Trophoblast cell (in vitro differentiated cells and primary cell): ENCODE data around the gene CRYBA4.

Source experiments
- DNase-seq, 2 donors: peaks; one replicate each; pipeline ENCODE4 v3.0.0-alpha.2; 2016
- H2AFZ ChIP-seq: 2 replicates; pipeline ENCODE4 v1.6.1; 2013; ENCODE audit warnings: low read length, moderate library complexity, mild to moderate bottlenecking; ENCODE audit not compliant: insufficient read depth, poor library complexity
- H2AK5ac ChIP-seq: 2 replicates; pipeline ENCODE4 v1.6.1; 2013; ENCODE audit warnings: mild to moderate bottlenecking, low read length
- H2BK120ac ChIP-seq: 2 replicates; pipeline ENCODE4 v1.6.1; 2013; ENCODE audit warnings: low read length, mild to moderate bottlenecking, moderate library complexity; ENCODE audit not compliant: insufficient read depth, poor library complexity
- H2BK12ac ChIP-seq: 2 replicates; pipeline ENCODE4 v1.6.1; 2013; ENCODE audit warnings: mild to moderate bottlenecking, low read length, moderate library complexity
- H2BK5ac ChIP-seq: 2 replicates; pipeline ENCODE4 v1.6.1; 2013; ENCODE audit warnings: low read length, low read depth, moderate library complexity, mild to moderate bottlenecking; ENCODE audit not compliant: poor library complexity
- H3K14ac ChIP-seq: 2 replicates; pipeline ENCODE4 v1.6.1; 2013; ENCODE audit warnings: mild to moderate bottlenecking, low read length
- H3K18ac ChIP-seq: 2 replicates; pipeline ENCODE4 v1.6.1; 2013; ENCODE audit warnings: mild to moderate bottlenecking, low read length
- H3K23ac ChIP-seq: 2 replicates; pipeline ENCODE4 v1.6.1; 2013; ENCODE audit warnings: low read length
- H3K27ac ChIP-seq: 2 replicates; pipeline ENCODE4 v1.5.1; 2013; ENCODE audit warnings: low read depth, mild to moderate bottlenecking, inconsistent platforms, low read length, moderate library complexity
- H3K27me3 ChIP-seq: 2 replicates; pipeline ENCODE4 v1.6.1; 2013; ENCODE audit warnings: inconsistent platforms, mild to moderate bottlenecking, low read length, moderate library complexity; ENCODE audit not compliant: insufficient read depth
- H3K36me3 ChIP-seq, 2 experiments: 1 replicate in 1 of 2; 2 replicates in 1 of 2; pipeline ENCODE4 v1.6.1; 2013; ENCODE audit warnings: low read length in 2 of 2, mild to moderate bottlenecking in 2 of 2, moderate library complexity in 1 of 2; ENCODE audit not compliant: insufficient read depth in 2 of 2, control insufficient read depth in 1 of 2
- H3K4ac ChIP-seq: 2 replicates; pipeline ENCODE4 v1.6.1; 2013; ENCODE audit warnings: low read depth, mild to moderate bottlenecking, low read length, moderate library complexity
- H3K4me1 ChIP-seq, 2 experiments: 1 replicate in 1 of 2; 2 replicates in 1 of 2; pipeline ENCODE4 v1.6.1; 2013; ENCODE audit warnings: low read length in 2 of 2, mild to moderate bottlenecking in 2 of 2, moderate library complexity in 1 of 2; ENCODE audit not compliant: insufficient read depth in 2 of 2, control insufficient read depth in 1 of 2
- H3K4me2 ChIP-seq: 2 replicates; pipeline ENCODE4 v1.6.1; 2013; ENCODE audit warnings: inconsistent platforms, mild to moderate bottlenecking, low read length, moderate library complexity
- H3K4me3 ChIP-seq: 2 replicates; pipeline ENCODE4 v1.5.1; 2013; ENCODE audit warnings: mild to moderate bottlenecking, low read depth, low read length, inconsistent platforms
- H3K79me1 ChIP-seq: one replicate; pipeline ENCODE4 v1.6.1; 2013; ENCODE audit warnings: low read length
- H3K79me2 ChIP-seq: 2 replicates; pipeline ENCODE4 v1.6.1; 2013; ENCODE audit warnings: low read length, mild to moderate bottlenecking; ENCODE audit not compliant: control insufficient read depth, insufficient read depth, poor library complexity
- H3K9ac ChIP-seq: 2 replicates; pipeline ENCODE4 v1.6.1; 2013; ENCODE audit warnings: mild to moderate bottlenecking, low read length
- H3K9me3 ChIP-seq: 2 replicates; pipeline ENCODE4 v1.6.1; 2013; ENCODE audit warnings: low read depth, mild to moderate bottlenecking, control low read depth, inconsistent platforms, low read length; ENCODE audit not compliant: insufficient read depth
- H4K12ac ChIP-seq: 2 replicates; pipeline ENCODE4 v1.6.1; 2013; ENCODE audit warnings: low read depth, mild to moderate bottlenecking, low read length, moderate library complexity
- H4K8ac ChIP-seq: 2 replicates; pipeline ENCODE4 v1.6.1; 2013; ENCODE audit warnings: low read depth, mild to moderate bottlenecking, low read length, moderate library complexity
- H4K91ac ChIP-seq: one replicate; pipeline ENCODE4 v1.6.1; 2013; ENCODE audit warnings: low read depth, mild to moderate bottlenecking, low read length, moderate library complexity
- WGBS: extraction: QIAGEN DNeasy Blood & Tissue Kit; methylation state at CpG from one replicate; pipeline ENCODE4 v1.1.7; 2013; ENCODE audit warnings: missing lambda C conversion rate; ENCODE audit not compliant: insufficient read length, insufficient coverage; ENCODE audit errors: extremely low coverage; 5-methylcytosine and 5-hydroxymethylcytosine counted together

Gene CRYBA4

GRCh38 chr22:26650722-26651421, 29.1 kb downstream of the CRYBA4 start:
- Histone ChIP-seq H2AFZ (no peak overlapping the region), H4K12ac (no peak overlapping the region), H3K79me2 (no peaks in the 10 kb centered on the region), H2BK120ac (no peak overlapping the region), H3K36me3 (no peaks in the 10 kb centered on the region), H2BK12ac (no peak overlapping the region), H3K79me1 (no peaks in the 10 kb centered on the region), H3K14ac (no peak overlapping the region), H3K27ac (no peak overlapping the region), H3K4me2 (no peak overlapping the region), H3K23ac (no peak overlapping the region), H3K4ac (no peak overlapping the region), H3K9me3 (no peaks in the 10 kb centered on the region), H3K4me3 (no peak overlapping the region), H4K91ac (no peak overlapping the region), H2BK5ac (no peak overlapping the region), H4K8ac (no peak overlapping the region), H3K18ac (no peak overlapping the region), H3K9ac (no peak overlapping the region), H3K4me1 (peaks cover 0 to 4% of the 10 kb centered on the region in 2 experiments), H3K27me3 (peaks cover 6% of the 10 kb centered on the region), H2AK5ac (no peak overlapping the region)
- WGBS: no CpG with 5 or more reads among the region's 6 CpGs
- DNase-seq: no peak

- no peak overlapping the region for H4K12ac ChIP-seq
- H2BK5ac ChIP-seq: no peak overlapping the region
- no peak overlapping the region for H3K23ac ChIP-seq
- H3K4me2 ChIP-seq: no peak overlapping the region
- H4K91ac ChIP-seq: no peak overlapping the region
- no peak overlapping the region for H3K4ac ChIP-seq
- H3K79me1 ChIP-seq: no peaks in the 10 kb centered on the region
- H3K4me3 ChIP-seq: no peak overlapping the region
- no peak overlapping the region for H4K8ac ChIP-seq
- H3K14ac ChIP-seq: no peak overlapping the region
- no peak overlapping the region for H3K27ac ChIP-seq
- WGBS: no CpG with 5 or more reads among the region's 10 CpGs
- DNase-seq: no peak
- H3K9ac ChIP-seq: no peak overlapping the region
- no peak overlapping the region for H2BK12ac ChIP-seq
- no peak overlapping the region for H3K18ac ChIP-seq
- H3K27me3 ChIP-seq: peaks cover 13% of the 10 kb centered on the region
- H2BK120ac ChIP-seq: no peak overlapping the region
- no peak overlapping the region for H2AFZ ChIP-seq
- H3K4me1 ChIP-seq: no peaks in the 10 kb centered on the region
- H2AK5ac ChIP-seq: no peak overlapping the region
- no peaks in the 10 kb centered on the region for H3K9me3 ChIP-seq
- no peaks in the 10 kb centered on the region for H3K79me2 ChIP-seq
- no peaks in the 10 kb centered on the region for H3K36me3 ChIP-seq
Observed at GRCh38 chr22:26651815-26652214, 30.1 kb downstream of the CRYBA4 start.

- H2BK12ac ChIP-seq: no peak within 1 kb of the TSS
- H3K4me2 ChIP-seq: peak within 1 kb of the TSS; percentile 49
- H2AFZ ChIP-seq: peak within 1 kb of the TSS; percentile 58
- H4K12ac ChIP-seq: no peak within 1 kb of the TSS
- H2AK5ac ChIP-seq: no peak within 1 kb of the TSS
- H3K23ac ChIP-seq: no peak within 1 kb of the TSS
- H3K79me1 ChIP-seq: no peaks in the 10 kb centered on the region
- H3K9ac ChIP-seq: no peak within 1 kb of the TSS
- H3K4me1 ChIP-seq: peaks cover 5 to 6% of the 10 kb centered on the region in 2 experiments
- H3K36me3 ChIP-seq: no peaks in the 10 kb centered on the region
- H2BK5ac ChIP-seq: no peak within 1 kb of the TSS
- H3K4me3 ChIP-seq: no peak within 1 kb of the TSS
- no peak within 1 kb of the TSS for H3K4ac ChIP-seq
- H3K27ac ChIP-seq: no peak within 1 kb of the TSS
- no peak within 1 kb of the TSS for H3K18ac ChIP-seq
- H4K8ac ChIP-seq: no peak within 1 kb of the TSS
- WGBS: no CpG with 5 or more reads among the region's 62 CpGs
- DNase-seq: no peak
- H3K14ac ChIP-seq: no peak within 1 kb of the TSS
- H3K27me3 ChIP-seq: peaks cover 25% of the 10 kb centered on the region
- no peaks in the 10 kb centered on the region for H3K79me2 ChIP-seq
- H3K9me3 ChIP-seq: no peaks in the 10 kb centered on the region
- no peak within 1 kb of the TSS for H2BK120ac ChIP-seq
- H4K91ac ChIP-seq: no peak within 1 kb of the TSS
Observed at GRCh38 chr22:26656891-26657851, 35.4 kb downstream of the CRYBA4 start, which contains the start of gene MIAT. TSS of gene MIAT (plus strand) at chr22:26657588.

- Histone ChIP-seq H4K91ac (no peak overlapping the region), H3K79me2 (no peaks in the 10 kb centered on the region), H3K14ac (no peak overlapping the region), H3K18ac (no peak overlapping the region), H3K4me1 (peaks cover 5 to 6% of the 10 kb centered on the region in 2 experiments), H3K27me3 (peaks cover 25% of the 10 kb centered on the region), H4K12ac (no peak overlapping the region), H2BK12ac (no peak overlapping the region), H3K9ac (no peak overlapping the region), H3K4ac (no peak overlapping the region), H3K27ac (no peak overlapping the region), H2BK5ac (no peak overlapping the region), H3K9me3 (no peaks in the 10 kb centered on the region), H3K36me3 (no peaks in the 10 kb centered on the region), H2AFZ (no peak overlapping the region), H4K8ac (no peak overlapping the region), H3K4me3 (no peak overlapping the region), H3K79me1 (no peaks in the 10 kb centered on the region), H3K23ac (no peak overlapping the region), H3K4me2 (peak overlapping the region; percentile 49), H2BK120ac (no peak overlapping the region), H2AK5ac (no peak overlapping the region)
- WGBS: no CpG with 5 or more reads among the region's 11 CpGs
- DNase-seq: no peak
Observed at GRCh38 chr22:26658161-26658560, 36.4 kb downstream of the CRYBA4 start.
